Breast epithelium (tissue), 3 donors: ENCODE measurements around the gene LEMD3.

Source experiments
- POLR2A ChIP-seq: fragments of 450-650 bp; IDR thresholded peaks from one replicate; pipeline ENCODE4 v1.6.1; 2016; ENCODE audit warnings: antibody characterized with exemption, mild to moderate bottlenecking, moderate library complexity
- POLR2AphosphoS5 ChIP-seq, 3 donors: sonication (generic); formaldehyde crosslinking; IDR thresholded peaks; one replicate each; pipeline ENCODE4 v1.6.1; 2017; ENCODE audit warnings: antibody characterized with exemption in 3 of 3
- TF ChIP-seq, protein P1 (sequence below), 3 donors: fragments of 450-650 bp; IDR thresholded peaks; one replicate each; pipeline ENCODE4 v1.5.1; 2016 to 2017; ENCODE audit warnings: antibody characterized with exemption in 3 of 3, mild to moderate bottlenecking in 3 of 3, moderate library complexity in 3 of 3

DNA sequence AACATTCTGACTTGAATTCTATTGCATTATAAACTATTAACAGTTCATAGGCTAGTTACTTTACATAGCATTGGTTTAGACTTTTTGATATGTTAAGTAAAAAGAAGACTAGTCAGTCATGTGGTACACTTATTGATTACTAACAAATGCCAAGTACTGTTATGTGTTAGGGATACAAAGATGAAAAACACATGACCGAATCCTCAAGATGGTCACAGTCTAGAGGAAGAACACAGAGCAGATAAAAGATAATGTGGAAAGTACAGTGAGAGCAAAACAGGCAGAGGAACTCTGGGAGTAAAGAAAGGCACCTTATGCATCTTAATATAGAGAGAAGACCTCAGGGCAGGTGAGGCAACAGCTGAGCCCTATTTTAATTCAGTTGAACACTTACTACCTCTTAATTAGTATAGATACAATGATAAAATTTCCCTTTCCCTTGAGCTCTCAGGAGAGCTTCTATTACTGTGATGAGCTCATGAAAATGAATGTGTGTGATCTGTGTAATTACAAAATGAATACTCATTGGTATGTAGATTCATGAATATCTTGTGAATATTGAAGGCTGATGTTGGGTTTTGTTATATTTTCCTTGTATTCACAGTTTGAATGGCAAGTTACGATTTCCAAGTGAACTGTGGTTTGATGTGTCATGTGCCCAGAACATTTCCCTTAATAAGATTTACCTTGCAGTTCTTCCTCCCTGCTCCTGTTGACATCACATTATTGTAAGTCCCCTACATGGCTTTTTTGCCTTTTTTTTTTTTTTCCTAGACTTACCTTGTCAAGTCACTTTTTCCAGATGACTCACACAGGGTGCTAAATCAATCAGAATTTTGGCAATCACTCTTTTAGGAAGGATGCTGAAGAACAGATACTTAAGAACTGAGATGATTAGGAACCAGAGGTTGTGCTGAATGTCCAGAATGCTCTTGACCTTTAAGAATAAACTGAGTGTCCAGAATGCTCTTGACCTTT lies 79.6 kb downstream of the LEMD3 start:
- TF ChIP-seq, protein P1, sequence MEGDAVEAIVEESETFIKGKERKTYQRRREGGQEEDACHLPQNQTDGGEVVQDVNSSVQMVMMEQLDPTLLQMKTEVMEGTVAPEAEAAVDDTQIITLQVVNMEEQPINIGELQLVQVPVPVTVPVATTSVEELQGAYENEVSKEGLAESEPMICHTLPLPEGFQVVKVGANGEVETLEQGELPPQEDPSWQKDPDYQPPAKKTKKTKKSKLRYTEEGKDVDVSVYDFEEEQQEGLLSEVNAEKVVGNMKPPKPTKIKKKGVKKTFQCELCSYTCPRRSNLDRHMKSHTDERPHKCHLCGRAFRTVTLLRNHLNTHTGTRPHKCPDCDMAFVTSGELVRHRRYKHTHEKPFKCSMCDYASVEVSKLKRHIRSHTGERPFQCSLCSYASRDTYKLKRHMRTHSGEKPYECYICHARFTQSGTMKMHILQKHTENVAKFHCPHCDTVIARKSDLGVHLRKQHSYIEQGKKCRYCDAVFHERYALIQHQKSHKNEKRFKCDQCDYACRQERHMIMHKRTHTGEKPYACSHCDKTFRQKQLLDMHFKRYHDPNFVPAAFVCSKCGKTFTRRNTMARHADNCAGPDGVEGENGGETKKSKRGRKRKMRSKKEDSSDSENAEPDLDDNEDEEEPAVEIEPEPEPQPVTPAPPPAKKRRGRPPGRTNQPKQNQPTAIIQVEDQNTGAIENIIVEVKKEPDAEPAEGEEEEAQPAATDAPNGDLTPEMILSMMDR (IDR thresholded peaks at IDR 0.05) = no peak
- TF ChIP-seq POLR2AphosphoS5 (IDR thresholded peaks at IDR 0.05) (no peak), POLR2A (no peak)
